DND-41 (cell line): Measurements from ENCODE around the gene TRERF1.

Source experiments
- ATAC-seq: fragments of 200-7000 bp; cut with Tn5 transposase; 3 replicates; pipeline ENCODE4 v1.9.1; 2021; ENCODE audit warnings: low read depth; ENCODE audit not compliant: insufficient read depth
- DNase-seq: peaks from one replicate; pipeline ENCODE4 v3.0.0-alpha.2; 2020
- H2AFZ ChIP-seq: 2 replicates; pipeline ENCODE4 v1.6.0; 2012; ENCODE audit warnings: low read depth, low read length
- H3K27ac ChIP-seq: 2 replicates; pipeline ENCODE4 v1.5.1; 2012; ENCODE audit warnings: low read length, inconsistent platforms
- H3K27me3 ChIP-seq: fragments of 200-600 bp; sonication (generic); 2 replicates; pipeline ENCODE4 v1.6.0; 2012; ENCODE audit warnings: low read length, mild to moderate bottlenecking, inconsistent platforms; ENCODE audit not compliant: insufficient read depth, poor library complexity
- H3K36me3 ChIP-seq: 2 replicates; pipeline ENCODE4 v1.5.1; 2012; ENCODE audit warnings: low read length, inconsistent platforms; ENCODE audit not compliant: insufficient read depth
- H3K4me1 ChIP-seq: 2 replicates; pipeline ENCODE4 v1.5.1; 2012; ENCODE audit warnings: mild to moderate bottlenecking, low read length; ENCODE audit not compliant: insufficient read depth
- H3K4me2 ChIP-seq: 2 replicates; pipeline ENCODE4 v1.6.0; 2012; ENCODE audit warnings: mild to moderate bottlenecking, moderate library complexity, low read length, inconsistent platforms; ENCODE audit not compliant: insufficient read depth
- H3K4me3 ChIP-seq, 2 experiments: fragments of 200-600 bp in 1 of 2; shearing (Covaris generic) in 1 of 2; 2 replicates each; pipeline ENCODE4 v1.5.1; 2012 to 2016; ENCODE audit warnings: inconsistent platforms in 2 of 2, low read length in 2 of 2, mild to moderate bottlenecking in 2 of 2, low read depth in 1 of 2, moderate library complexity in 1 of 2
- H3K79me2 ChIP-seq: 2 replicates; pipeline ENCODE4 v1.6.0; 2012; ENCODE audit warnings: low read length, inconsistent platforms; ENCODE audit not compliant: insufficient read depth
- H3K9ac ChIP-seq: 2 replicates; pipeline ENCODE4 v1.6.0; 2012; ENCODE audit warnings: low read depth, mild to moderate bottlenecking, inconsistent platforms, low read length, moderate library complexity
- H3K9me3 ChIP-seq: 2 replicates; pipeline ENCODE4 v1.5.1; 2012; ENCODE audit warnings: low read length, moderate library complexity, mild to moderate bottlenecking, inconsistent platforms; ENCODE audit not compliant: insufficient read depth, severe bottlenecking
- H4K20me1 ChIP-seq: 2 replicates; pipeline ENCODE4 v1.6.0; 2012; ENCODE audit warnings: low read length; ENCODE audit not compliant: insufficient read depth
- EZH2 ChIP-seq: IDR thresholded peaks from 3 replicates; pipeline ENCODE4 v1.6.1; 2012; ENCODE audit warnings: borderline replicate concordance, low read depth, mild to moderate bottlenecking, moderate library complexity, low read length, inconsistent platforms; ENCODE audit not compliant: severe bottlenecking
- TF ChIP-seq, protein P1 (sequence below): IDR thresholded peaks from 2 replicates; pipeline ENCODE4 v1.5.1; 2012; ENCODE audit warnings: borderline replicate concordance, low read length, moderate library complexity, mild to moderate bottlenecking; ENCODE audit not compliant: poor library complexity, severe bottlenecking; ENCODE audit errors: extremely low read depth

Gene TRERF1

DNA sequence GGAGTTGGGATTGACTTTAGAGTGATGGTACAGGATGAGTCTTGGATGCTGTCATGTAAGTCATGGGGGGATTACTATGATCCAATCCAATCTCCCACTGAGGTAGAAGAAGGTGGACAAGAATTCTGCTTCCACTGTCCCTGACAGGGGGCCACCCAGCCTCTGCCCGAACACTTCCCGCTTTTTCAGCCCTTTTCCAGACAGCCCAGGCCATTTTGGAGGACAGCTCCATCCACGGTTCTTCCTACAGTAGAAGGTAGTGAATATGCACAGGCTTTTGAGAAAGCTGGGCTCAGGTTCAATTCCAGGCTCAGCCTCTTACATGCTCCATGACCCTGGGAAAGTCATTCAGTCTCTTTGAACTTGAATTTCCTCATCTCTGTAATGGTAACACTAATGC lies 31.0 kb downstream of the TRERF1 start:
- DNase-seq: no peak
- no peak for ATAC-seq

DNA sequence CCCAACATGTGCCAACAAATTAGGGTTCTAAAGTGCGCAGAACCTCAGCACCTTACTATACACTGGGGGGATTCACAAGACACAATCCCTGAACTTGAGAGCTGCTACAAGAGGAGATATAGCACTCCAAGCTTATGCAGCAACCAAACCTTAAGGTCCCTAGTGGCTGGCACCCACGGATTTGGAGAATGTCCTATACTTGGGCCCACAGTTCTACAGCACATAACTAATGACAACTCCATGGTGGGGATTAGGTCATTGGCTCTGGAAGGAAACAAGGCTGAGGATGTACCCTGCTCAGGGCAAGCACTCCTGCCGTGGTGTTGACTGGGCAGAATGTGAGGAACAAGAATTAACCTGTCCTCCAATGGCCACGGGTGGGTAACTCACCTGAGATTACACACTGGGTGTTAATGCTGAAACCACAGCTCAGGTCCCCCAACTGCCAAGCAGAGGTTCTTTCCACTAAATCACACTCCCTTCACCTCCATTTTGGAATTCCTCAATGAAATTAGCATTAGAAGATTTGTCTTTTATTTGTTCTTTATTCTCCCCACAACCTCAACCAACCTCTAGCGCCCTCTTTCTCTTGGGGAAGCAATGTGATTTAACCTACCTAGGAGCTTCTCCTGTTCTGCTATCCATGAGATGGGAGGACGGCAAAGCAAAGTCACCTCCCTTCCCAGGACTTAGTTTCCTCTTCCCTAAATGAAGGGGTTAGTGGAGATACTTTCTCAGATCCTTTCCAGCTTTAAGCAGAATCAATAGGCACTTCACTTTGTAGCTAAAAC lies 32.0 kb downstream of the TRERF1 start:
- no peak overlapping the region for H3K9ac ChIP-seq
- no peak overlapping the region for H3K4me2 ChIP-seq
- TF ChIP-seq EZH2: no peak
- TF ChIP-seq, protein P1, sequence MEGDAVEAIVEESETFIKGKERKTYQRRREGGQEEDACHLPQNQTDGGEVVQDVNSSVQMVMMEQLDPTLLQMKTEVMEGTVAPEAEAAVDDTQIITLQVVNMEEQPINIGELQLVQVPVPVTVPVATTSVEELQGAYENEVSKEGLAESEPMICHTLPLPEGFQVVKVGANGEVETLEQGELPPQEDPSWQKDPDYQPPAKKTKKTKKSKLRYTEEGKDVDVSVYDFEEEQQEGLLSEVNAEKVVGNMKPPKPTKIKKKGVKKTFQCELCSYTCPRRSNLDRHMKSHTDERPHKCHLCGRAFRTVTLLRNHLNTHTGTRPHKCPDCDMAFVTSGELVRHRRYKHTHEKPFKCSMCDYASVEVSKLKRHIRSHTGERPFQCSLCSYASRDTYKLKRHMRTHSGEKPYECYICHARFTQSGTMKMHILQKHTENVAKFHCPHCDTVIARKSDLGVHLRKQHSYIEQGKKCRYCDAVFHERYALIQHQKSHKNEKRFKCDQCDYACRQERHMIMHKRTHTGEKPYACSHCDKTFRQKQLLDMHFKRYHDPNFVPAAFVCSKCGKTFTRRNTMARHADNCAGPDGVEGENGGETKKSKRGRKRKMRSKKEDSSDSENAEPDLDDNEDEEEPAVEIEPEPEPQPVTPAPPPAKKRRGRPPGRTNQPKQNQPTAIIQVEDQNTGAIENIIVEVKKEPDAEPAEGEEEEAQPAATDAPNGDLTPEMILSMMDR: no peak
- peaks cover 15% of the 10 kb centered on the region for H3K4me1 ChIP-seq
- H4K20me1 ChIP-seq: peaks cover 38% of the 10 kb centered on the region
- DNase-seq: no peak
- no peak for ATAC-seq
- no peaks in the 10 kb centered on the region for H3K36me3 ChIP-seq
- no peak overlapping the region for H3K4me3 ChIP-seq
- peaks cover 5% of the 10 kb centered on the region for H3K79me2 ChIP-seq
- no peak overlapping the region for H3K27ac ChIP-seq
- H3K9me3 ChIP-seq: no peaks in the 10 kb centered on the region
- H2AFZ ChIP-seq: no peak overlapping the region
- no peaks in the 10 kb centered on the region for H3K27me3 ChIP-seq

More for the DNA sequence above, 31.0 kb downstream of the TRERF1 start:
- Histone ChIP-seq H3K27ac (no peak overlapping the region), H3K36me3 (no peaks in the 10 kb centered on the region), H2AFZ (no peak overlapping the region), H3K4me2 (no peak overlapping the region), H3K79me2 (peaks cover 5% of the 10 kb centered on the region), H3K9me3 (no peaks in the 10 kb centered on the region), H3K9ac (no peak overlapping the region), H4K20me1 (peaks cover 38% of the 10 kb centered on the region), H3K27me3 (no peaks in the 10 kb centered on the region), H3K4me1 (peaks cover 15% of the 10 kb centered on the region), H3K4me3 (no peak overlapping the region)
- TF ChIP-seq, protein P1: no peak
- no peak for TF ChIP-seq EZH2

DNA sequence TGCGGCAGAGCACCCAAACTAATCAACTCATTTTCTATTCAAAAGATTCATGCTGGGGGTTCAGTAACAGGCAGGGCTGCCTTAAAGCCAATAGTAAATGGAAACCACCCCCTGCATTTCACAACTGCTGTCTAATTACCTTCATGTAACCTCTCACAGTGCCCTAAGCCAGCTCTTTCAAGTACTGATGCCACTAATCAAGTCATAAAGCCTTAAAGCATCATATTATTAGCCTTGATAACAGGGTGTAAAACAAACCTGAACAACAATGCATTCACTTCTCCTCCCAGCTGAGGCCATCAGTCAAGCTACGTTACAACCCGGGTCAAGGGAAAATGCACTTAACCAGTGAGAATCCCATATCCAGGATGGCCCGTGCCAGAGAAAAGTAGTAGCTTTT lies 33.0 kb downstream of the TRERF1 start:
- no peak for TF ChIP-seq EZH2
- TF ChIP-seq, protein P1: no peak
- no peak overlapping the region for H3K27ac ChIP-seq
- no peaks in the 10 kb centered on the region for H3K27me3 ChIP-seq
- no peaks in the 10 kb centered on the region for H3K9me3 ChIP-seq
- no peak for ATAC-seq
- peaks cover 38% of the 10 kb centered on the region for H4K20me1 ChIP-seq
- DNase-seq: no peak
- no peak overlapping the region for H3K4me3 ChIP-seq
- H2AFZ ChIP-seq: no peak overlapping the region
- peaks cover 15% of the 10 kb centered on the region for H3K4me1 ChIP-seq
- no peak overlapping the region for H3K9ac ChIP-seq
- H3K36me3 ChIP-seq: no peaks in the 10 kb centered on the region
- H3K79me2 ChIP-seq: peaks cover 5% of the 10 kb centered on the region
- no peak overlapping the region for H3K4me2 ChIP-seq
